GM11168 (cell line): ENCODE results near the gene HSD17B8.

Source experiments
- in situ Hi-C: fragments of 300-500 bp; cut with MboI; formaldehyde crosslinking; loops from one replicate; pipeline ENCODE4 v1.12.0; 2022; ENCODE audit warnings: low sequenced_read_pairs; ENCODE audit not compliant: unreplicated experiment

The HSD17B8 gene

GRCh38 chr6:33203443-33204164 lies 851 bp upstream of the HSD17B8 start:
- in situ Hi-C loops: no loop called here

DNA sequence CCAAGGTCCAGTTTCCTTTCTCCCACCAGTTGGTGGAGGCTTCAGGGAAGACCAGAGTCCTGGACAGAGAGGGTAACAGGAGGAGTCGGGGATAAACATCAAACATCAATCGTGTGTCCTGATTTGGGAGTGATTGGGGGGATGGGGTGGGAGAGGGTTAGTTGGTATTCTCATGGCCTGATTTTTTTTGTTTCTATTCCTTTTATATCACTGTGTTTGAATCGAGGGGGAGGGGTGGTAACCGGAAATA lies 365 bp upstream of the HSD17B8 start:
- in situ Hi-C loops: no loop called here

- in situ Hi-C loops: no loop called here
Measured at GRCh38 chr6:33205191-33206026, 954 bp downstream of the HSD17B8 start.

- in situ Hi-C loops: no loop called here
Measured at GRCh38 chr6:33206027-33206863, 1.8 kb downstream of the HSD17B8 start.

DNA sequence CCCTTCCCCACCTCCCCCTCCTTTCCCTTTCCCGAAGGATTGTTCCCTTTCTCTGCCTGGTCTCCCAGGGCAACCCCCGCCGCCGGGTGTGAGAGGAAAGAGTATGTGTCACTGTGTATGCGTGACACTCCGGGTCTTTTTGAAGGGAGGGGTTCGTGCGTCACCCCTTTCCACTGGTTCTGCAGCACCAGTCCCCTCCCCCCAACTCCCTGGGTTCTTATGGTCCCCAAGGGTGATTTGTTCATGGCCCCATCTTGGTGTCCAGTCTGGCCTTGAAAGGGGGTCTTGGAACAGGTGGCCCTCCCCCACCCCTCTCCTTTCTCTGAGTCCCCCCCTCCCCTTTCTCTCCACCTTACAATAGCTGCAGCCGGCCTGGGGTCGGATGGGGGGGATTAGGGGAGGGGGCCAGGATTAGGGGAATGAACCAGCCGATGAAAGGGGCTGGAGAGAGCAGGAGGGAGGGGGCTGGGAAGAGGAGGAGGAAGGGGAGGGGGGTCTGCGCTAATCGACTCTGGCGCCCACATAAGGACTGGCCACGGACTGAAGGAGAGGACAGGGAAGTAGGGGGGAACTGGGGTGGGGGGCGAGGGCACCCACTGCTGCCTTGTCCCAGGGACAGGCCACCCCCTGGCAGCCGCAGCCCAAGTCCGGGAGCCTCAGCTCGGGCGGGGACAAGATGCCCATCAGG lies 2.6 kb downstream of the HSD17B8 start:
- in situ Hi-C loops: no loop called here

DNA sequence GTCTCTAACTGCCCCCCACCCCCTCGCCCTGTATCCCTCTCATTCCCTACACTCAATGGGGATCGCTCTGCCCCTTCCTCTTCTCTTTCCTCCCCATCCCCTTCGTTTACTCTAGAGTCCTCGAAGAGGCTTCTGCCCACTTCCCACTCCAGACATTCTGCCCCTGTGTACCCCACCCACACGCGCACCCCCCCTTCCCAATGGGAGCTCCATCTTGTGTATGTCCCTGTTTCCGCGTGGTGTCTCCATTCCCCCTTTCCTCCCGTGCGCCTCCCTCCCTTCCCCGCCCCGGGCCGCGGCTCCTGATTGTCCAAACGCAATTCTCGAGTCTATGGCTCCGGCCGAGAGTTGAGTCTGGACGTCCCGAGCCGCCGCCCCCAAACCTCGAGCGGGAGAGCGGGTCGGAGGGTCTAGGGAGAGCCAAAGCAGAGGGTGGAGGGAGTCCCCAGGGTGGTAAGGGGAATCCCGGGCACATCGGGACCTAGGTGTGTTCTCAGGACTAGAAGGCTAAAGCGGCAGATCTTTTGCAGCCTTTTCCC lies 3.2 kb downstream of the HSD17B8 start:
- in situ Hi-C loops: no loop called here

GRCh38 chr6:33208091-33208967 lies 3.9 kb downstream of the HSD17B8 start, which contains the start of gene RING1:
Gene RING1, plus strand, starts transcription at chr6:33208500. Its CDS starts 323 bp downstream, at chr6:33208823.
- in situ Hi-C loops: no loop called here

DNA sequence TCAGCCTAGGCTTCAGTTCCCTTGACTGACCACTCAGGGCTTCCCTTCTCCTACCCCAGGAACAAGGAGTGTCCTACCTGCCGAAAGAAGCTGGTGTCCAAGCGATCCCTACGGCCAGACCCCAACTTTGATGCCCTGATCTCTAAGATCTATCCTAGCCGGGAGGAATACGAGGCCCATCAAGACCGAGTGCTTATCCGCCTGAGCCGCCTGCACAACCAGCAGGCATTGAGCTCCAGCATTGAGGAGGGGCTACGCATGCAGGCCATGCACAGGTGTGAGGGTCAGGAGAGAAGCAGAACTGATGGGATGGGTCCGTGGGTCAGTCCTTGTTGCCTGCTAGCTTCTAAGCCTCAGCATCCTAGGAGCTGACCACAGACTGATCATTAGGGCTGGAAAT lies 5.4 kb downstream of the HSD17B8 start:
- in situ Hi-C loops: no loop called here

DNA sequence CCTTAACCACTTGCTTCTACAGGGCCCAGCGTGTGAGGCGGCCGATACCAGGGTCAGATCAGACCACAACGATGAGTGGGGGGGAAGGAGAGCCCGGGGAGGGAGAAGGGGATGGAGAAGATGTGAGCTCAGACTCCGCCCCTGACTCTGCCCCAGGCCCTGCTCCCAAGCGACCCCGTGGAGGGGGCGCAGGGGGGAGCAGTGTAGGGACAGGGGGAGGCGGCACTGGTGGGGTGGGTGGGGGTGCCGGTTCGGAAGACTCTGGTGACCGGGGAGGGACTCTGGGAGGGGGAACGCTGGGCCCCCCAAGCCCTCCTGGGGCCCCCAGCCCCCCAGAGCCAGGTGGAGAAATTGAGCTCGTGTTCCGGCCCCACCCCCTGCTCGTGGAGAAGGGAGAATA lies 6.7 kb downstream of the HSD17B8 start:
- in situ Hi-C loops: no loop called here

DNA sequence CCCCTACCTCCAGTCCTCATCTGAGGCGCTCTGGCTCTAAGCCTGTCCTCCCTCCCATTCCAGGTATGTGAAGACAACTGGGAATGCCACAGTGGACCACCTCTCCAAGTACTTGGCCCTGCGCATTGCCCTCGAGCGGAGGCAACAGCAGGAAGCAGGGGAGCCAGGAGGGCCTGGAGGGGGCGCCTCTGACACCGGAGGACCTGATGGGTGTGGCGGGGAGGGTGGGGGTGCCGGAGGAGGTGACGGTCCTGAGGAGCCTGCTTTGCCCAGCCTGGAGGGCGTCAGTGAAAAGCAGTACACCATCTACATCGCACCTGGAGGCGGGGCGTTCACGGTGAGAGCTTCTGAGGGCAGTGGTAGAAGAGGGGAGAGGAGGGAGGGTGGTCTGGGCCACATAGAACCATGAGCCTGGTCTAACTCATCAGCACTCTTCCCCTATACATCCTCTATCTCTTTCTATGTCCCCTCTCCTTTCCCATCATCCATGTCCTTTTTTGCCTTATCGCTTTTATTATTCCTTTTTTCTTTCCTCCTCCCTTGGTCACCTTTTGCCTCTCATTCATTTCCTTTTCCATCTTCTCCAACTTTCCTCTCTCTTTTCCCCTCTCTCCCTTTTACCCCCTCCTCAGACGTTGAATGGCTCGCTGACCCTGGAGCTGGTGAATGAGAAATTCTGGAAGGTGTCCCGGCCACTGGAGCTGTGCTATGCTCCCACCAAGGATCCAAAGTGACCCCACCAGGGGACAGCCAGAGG lies 7.4 kb downstream of the HSD17B8 start:
- in situ Hi-C loops: no loop called here

DNA sequence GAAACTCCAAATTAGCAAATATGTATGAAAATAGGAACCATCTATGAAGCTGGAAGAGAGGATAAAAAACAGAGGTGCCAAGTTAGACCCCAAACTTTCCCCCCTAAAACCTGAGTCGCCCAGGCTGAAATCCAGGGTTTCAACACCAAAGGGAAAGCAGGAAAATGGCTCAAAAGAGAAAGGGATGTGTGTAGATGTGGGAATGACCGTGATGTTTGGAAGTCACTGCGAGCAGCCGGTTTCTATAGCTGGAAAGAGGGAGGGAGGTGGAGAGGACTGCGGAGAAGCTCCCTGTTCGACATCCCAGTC lies 8.4 kb downstream of the HSD17B8 start:
- in situ Hi-C loops: no loop called here

- in situ Hi-C loops: no loop called here
Measured at GRCh38 chr6:33213166-33213988, 8.9 kb downstream of the HSD17B8 start.

- in situ Hi-C loops: no loop called here
Measured at GRCh38 chr6:33213989-33214335, 9.5 kb downstream of the HSD17B8 start.

GRCh38 chr6:33215271-33216116 lies 11.0 kb downstream of the HSD17B8 start:
- in situ Hi-C loops: no loop called here

- in situ Hi-C loops: no loop called here
Measured at GRCh38 chr6:33216117-33216649, 11.7 kb downstream of the HSD17B8 start.

DNA sequence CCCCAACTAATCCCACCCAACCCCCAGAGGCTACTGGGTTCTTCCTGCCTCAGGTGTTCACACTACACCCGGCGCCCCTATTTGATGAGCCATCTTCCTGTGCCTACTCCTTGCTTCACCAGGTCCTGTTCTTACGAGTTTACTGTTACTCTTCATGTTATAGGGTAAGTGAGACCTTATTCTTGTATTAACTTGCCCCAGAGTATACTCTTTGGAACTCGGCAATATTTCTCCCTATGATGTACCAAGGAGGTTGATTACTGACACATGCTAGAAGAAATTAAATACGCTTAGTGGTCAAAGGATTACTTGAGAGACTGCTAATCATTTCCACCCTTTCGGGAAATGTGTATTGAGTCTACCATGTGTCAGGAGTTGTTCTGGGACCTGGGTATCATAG lies 12.8 kb downstream of the HSD17B8 start:
- in situ Hi-C loops: no loop called here

GRCh38 chr6:33217681-33218080 lies 13.2 kb downstream of the HSD17B8 start:
- in situ Hi-C loops: no loop called here
